Brain pericyte (primary cell): ENCODE data around the gene POU2F1.
"Not testable (repeated sequence)": the region's sequence is repeated elsewhere in the genome, so short reads cannot be mapped to it uniquely, and the experiment has no call there.

Experiments
- DNase-seq: peaks from one replicate; pipeline ENCODE4 v3.0.0-alpha.2; 2012; ENCODE audit warnings: low read depth, low spot score

The POU2F1 gene

DNA sequence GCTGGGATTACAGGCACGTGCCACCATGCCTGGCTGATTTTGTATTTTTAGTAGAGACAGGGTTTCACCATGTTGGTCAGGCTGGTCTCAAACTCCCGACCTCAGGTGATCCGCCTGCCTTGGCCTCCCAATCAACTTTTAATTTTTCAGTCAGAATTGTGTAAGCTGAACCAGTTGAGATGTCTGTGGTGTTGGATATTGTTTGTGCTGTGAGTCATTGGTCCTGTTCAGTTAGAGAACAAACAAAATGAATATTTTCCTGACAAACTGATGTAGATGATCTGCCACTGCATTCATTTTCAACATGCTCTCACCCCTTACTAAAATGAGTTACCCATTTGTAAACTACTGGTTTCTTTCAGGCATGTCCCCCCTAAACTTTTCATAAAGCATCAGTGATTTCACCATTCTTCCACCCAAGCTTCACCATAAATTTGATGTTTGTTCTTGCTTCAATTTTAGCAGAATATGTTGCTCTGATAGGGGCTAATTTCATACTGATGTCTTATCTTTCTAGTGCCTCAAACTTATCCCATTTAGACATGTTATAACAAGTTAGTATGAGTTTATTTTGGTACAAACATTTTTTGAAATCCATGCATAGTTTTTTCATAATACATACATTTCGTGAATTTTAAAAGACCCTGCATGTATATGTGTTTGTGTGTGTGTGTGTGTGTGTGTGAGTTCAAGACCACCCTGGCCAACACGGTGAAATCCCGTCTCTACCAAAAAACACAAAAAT, 15.2 kb upstream of the POU2F1 start:
- DNase-seq, result not testable (repeated sequence)

DNA sequence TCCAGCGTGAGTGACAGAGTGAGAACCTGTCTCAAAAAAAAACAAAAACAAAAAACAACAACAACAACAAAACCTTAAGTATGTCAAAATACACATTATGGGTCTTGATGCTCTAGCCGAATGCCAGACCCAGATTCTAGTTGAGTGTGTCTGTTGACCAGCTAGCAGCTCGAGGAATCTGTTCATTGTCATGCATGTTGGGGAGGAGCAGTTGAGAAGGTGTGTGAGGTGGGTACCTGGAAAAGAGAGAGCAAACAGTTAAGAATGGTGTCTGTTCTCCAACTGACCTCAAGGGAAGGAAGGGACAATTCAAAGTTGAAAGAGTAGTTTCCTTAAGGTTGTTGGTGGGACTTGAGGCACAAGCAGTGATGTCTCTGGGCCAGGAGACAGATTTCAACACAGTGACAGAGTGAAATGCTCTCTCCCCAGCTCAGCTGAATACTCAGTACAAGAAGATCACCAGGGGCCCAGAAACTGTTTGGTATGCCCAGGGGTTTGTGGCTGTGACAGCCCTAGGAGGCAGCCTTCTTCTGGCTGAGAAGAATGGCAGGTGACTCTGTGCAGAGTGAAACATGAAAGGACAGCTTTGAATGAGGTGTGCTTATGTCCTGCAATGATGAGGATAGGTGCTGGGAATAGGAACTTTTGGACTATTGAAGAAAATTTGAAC, 14.4 kb upstream of the POU2F1 start:
- DNase-seq, result no peak

GRCh38 chr1:167207940-167208623, 12.6 kb upstream of the POU2F1 start:
- DNase-seq, result no peak

DNA sequence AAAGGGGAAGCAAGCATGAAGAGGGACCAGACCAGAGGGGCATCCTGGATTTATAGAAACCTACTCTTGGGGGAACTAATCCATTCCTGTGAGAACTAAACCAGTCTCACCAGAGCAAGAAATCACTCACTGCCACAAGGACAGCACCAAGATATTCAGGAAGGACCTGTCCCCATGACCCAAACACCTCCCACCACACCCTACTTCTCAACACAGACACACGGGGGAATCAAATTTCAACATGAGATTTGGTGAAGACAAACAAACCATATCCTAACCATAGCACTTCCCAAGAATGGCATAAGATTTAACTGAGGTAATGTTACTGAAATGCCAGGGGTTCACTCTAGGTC, 12.1 kb upstream of the POU2F1 start:
- DNase-seq, result no peak

DNA sequence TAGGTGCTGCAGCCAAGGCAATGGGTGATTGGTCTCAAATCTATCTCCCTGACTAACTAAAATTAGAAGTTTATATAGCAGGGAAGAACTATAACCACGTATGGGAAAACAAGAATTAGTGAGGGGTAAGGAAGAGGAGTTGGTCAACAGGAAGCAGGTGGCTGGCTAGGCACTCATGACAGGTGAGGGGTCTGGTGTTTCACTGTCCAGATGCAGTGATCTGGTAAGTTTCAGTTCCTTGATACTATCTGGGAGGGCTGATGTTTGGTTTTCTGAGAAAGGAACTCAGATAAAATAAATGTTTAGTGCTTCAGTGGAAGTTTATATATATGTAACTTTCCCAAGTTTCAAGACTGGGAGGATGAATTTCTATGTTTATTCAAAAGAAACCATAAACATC, 11.6 kb upstream of the POU2F1 start:
- no peak for DNase-seq

- DNase-seq, result no peak
Observed at GRCh38 chr1:167210966-167211674, 9.6 kb upstream of the POU2F1 start.

DNA sequence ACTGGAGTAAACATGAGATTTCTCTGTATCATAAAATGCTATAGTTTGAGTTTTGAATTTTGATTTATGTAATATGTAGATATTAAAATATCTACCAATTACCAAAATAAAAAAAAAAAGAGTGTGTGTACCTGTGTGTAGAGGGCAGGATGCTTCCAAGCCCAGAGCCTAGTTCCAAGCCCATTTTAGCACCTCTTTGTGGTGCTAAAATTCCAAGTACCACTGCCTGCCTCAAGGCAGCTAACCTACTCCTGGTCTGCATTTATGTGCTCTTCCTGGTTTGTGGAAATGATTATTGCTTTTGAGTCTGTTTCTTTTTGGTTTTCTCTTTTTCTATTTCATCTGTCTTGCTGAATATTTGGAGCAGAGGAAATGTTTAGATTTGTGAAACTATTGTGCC, 8.7 kb upstream of the POU2F1 start:
- DNase-seq, result no peak

- no peak for DNase-seq
Observed at GRCh38 chr1:167216809-167217208, 3.9 kb upstream of the POU2F1 start.

DNA sequence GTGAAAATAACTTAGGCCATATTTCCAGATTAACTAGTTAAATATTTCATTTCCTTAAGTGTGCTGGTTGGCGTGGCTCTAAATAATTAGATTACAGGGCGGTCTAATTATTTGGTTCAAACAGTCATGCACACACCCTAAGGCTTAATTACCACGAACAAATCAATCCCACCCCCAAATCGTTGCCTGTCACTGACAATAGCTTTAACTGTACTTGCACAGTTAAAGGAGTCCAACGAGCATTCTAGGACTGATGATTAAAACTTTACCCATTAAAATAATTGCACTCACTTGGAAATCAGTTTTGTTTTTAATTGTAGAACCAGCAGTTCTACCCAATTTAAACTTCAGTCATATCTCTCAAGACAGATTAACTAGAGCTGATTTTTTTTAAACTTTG, 1.5 kb upstream of the POU2F1 start:
- DNase-seq, result no peak

DNA sequence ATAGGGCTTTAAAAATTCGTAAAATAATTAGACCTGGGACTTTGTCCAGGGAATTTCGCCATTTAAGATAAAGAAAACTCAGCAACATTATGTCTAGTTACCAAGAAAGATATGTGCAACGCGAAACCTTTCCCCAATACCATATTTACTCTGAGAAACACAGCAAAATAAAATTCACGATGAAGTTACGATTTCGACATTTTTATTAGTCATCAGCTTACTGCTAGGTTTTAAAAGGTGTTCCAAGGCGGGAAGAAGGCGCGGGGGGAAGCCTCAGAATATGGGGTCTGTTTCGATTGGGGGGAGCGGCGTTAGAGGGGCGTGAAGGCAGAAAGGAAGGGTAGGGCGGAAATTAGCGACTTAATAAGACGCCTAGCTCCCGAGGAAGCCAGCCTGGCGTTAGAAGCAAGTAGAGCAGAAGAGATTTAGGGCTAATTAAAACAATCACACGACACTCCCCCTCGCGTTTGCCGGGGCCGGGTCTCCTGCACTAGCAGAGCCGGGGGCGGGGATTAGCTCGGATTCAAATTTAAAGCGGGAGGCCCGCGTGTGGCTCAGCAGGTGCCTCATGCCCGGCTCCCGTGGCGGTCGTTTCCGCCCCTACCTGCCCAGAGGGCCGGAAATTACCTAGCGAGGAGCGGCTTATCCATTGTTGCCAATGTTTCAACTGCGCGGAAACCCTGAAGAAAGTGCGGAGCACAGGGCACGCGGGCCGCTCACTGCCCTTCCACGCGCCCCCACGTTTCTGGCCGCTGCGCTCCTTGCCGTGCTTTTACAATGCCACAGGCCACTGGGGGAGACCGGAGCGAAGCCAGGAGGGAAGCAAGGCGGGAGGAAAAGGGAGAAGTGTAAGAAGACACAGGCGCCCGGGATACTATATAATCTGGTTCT, 795 bp upstream of the POU2F1 start:
- no peak for DNase-seq

GRCh38 chr1:167221126-167221737, 546 bp downstream of the POU2F1 start:
- DNase-seq, result no peak

DNA sequence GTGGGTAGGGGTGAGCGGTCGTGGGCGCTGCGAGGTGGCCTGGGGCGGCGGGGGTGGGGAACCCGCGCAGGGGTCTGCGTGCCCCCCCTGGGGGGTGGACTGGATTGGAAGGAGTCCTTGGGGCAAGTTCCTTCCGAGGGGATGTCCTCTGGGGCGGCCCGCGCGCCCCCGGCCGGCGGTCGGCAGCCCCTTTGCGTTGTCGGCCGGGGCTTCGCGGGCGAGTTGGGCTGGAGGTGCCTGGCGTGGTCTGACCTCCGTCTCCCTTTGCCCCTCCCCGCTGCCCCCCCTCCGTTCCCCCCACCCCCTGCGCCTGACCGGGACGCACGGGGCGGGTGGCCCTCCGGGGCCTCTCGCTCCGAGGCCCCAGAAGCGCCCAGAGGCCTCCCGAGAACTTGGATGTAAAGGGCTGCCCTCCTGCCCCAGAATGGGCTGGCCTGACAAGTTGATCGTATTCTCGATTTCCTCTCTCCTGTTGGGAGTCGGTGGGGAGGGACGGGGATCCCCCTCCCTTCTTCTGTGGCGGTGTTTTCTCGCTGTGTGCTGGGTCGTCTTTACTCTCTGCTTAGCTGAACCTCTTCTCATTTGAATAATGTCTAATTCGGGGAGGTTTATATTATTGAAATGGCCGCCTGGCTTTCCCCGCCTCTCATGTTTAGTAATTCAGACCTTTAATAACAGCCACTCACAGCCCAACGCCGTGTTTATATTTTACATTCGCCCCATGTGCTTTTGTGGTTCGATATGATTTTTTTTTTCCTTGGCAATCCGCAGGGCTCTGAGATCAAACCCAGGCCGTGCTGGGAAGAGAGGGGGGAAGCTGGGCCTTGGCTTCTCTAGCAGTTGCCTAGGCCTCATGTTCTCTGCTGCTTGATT, 1.3 kb downstream of the POU2F1 start:
- peak; percentile 40 for DNase-seq

DNA sequence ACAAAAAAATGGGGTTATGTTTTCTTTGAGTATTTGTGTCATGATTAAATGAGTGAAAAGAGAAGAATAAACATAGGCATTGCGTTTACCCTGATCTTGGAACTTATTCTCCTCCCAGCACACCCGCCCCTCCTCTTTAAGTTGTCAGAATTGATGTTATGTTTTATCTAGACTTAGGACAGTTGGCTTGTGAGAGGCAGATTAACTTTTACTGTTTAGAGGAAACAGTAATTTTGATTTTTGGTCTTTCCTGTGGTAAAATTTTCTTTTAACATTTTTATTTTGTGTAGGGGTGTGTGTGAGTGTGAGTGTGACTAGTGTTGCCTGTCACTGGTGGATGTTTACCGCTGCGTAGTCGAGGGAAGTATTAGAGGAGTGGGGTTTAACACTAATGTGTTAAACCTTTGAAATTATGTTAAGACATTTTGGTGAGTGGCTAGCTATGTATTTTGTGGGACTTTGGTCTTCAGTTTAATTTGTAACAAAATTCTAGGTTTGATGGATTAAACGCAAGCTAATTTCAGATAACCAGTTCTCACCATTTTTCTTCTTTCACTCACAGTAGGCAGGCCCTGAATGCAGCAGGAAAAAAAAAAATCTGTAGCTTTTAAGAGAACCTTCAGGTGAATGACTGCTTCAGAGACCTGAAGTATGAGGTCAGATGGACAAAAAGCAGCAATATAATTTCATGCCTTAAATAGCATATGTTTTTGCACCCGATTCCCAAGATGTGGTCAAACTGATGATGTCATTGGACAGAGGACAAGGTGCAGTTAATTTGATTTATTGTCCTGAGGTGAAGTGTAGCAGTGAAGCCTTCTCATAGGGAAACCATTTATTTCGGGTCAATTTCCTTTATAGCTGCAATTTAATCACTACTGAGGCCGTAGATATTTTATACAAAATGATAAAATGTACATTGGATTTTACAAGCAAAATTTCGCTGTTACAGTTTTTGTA, 2.7 kb downstream of the POU2F1 start:
- DNase-seq, result no peak

DNA sequence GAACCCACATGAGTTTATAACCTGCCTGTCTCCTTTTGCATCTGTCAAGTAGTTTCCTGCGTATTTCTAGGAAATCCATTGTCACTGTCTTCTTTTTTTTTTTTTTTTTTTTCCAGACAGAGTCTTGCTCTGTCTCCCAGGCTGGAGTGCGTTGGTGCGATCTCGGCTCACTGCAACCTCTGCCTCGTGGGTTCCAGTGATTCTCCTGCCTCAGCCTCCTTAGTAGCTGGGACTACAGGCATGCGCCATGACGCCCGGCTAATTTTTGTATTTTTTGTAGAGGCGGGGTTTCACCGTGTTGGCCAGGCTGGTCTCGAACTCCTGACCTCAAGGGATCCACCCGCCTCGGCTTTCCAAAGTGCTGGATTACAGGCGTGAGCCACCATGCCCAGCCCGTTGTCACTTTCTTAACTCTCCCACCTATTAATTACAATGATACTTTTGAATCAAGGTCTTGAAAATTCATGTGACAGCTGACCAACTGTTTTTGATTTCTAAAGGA, 4.1 kb downstream of the POU2F1 start:
- DNase-seq, result not testable (repeated sequence)

- no peak for DNase-seq
Observed at GRCh38 chr1:167225920-167226319, 5.2 kb downstream of the POU2F1 start.

GRCh38 chr1:167227934-167228378, 7.3 kb downstream of the POU2F1 start:
- no peak for DNase-seq

DNA sequence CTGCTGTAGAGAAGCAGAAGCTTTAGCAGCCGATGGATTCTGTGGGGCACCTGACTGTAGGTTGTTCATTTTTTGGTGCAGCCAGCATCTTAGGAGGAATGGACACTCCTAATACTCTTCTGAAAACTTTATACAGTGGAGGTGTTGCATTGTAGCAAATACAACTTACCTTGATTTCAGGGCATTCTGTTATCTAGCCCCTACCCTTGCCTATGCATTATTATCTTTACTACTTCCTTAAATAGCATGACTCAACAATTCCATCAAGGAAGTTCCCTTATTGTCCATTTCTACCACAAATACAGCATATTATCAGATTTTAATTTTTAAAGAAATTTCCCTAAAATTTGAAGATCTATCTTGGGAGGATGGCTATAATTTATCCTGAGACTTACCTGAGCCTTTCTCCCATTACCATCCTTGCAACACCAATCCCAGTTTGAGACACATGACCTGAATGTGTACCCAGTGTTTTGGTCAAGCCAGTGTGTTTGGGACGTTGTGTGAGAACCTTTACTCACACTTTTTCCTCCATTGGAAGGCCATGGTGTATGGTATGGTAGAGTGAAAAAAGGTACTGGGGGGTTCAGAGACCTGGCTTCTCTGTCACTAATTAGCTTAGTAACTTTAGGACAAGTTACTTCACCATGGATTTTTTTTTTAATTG, 9.2 kb downstream of the POU2F1 start:
- no peak for DNase-seq

DNA sequence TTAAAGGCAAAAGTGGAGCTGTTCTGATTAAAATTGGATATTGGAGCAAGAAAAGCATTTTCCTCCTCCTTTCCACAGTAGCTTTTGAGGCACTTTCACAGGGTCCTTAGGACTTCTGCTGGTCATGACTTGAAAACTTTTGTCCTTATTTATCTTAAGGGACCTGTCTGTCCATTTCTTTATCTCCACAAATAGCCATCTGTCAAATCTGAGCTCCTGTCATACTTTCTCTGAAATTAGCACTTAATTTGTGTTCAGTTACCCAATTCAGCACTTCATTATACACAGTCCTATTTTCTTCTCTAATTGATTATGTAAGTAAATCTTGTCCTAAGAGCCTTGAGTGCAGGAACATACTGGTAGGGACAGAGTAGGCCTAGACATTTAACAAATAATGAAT, 9.8 kb downstream of the POU2F1 start:
- no peak for DNase-seq
